BE2C (cell line): ENCODE measurements around the gene SUMF2.
"Not testable (repeated sequence)": the region's sequence is repeated elsewhere in the genome, so short reads cannot be mapped to it uniquely, and the experiment has no call there.

ENCODE experiments used
- DNase-seq: peaks from one replicate; pipeline ENCODE4 v3.0.0-alpha.2; 2020
- H3K27me3 ChIP-seq: fragments of 250-450 bp; sonication (Bioruptor Pico); 2 replicates; pipeline ENCODE4 v1.5.1; 2020; ENCODE audit warnings: mild to moderate bottlenecking
- H3K36me3 ChIP-seq: fragments of 250-450 bp; sonication (Bioruptor Pico); 2 replicates; pipeline ENCODE4 v1.5.1; 2020; ENCODE audit warnings: mild to moderate bottlenecking
- H3K4me1 ChIP-seq: fragments of 250-450 bp; sonication (Bioruptor Pico); 2 replicates; pipeline ENCODE4 v1.5.1; 2020
- H3K4me3 ChIP-seq: 2 replicates; pipeline ENCODE4 v1.5.1; 2011; ENCODE audit warnings: low read depth, low read length
- H3K9me3 ChIP-seq: fragments of 250-450 bp; sonication (Bioruptor Pico); 2 replicates; pipeline ENCODE4 v1.5.1; 2020
- CTCF ChIP-seq: IDR thresholded peaks from 2 replicates; pipeline ENCODE4 v1.5.1; 2012; ENCODE audit warnings: mild to moderate bottlenecking, low read depth, low read length

SUMF2 gene

GRCh38 chr7:56091591-56091990, 27.5 kb downstream of the SUMF2 start:
- no peak for TF ChIP-seq CTCF
- Histone ChIP-seq H3K36me3 (0 out of 2 replicates have a peak, but pooled peaks cover 2% of the 10 kb centered on the region), H3K4me1 (no peaks in the 10 kb centered on the region; the same call in 1 of the 2 replicates), H3K4me3 (no peak overlapping the region), H3K9me3 (no peaks in the 10 kb centered on the region), H3K27me3 (no peaks in the 10 kb centered on the region)
- no peak for DNase-seq

- H3K9me3 ChIP-seq, DNase-seq, H3K4me3 ChIP-seq, H3K4me1 ChIP-seq, H3K27me3 ChIP-seq, H3K36me3 ChIP-seq: not testable (repeated sequence)
Measured at GRCh38 chr7:56092388-56092787, 28.3 kb downstream of the SUMF2 start.

GRCh38 chr7:56092789-56093531, 28.9 kb downstream of the SUMF2 start, which contains the start of gene PHKG1:
Gene PHKG1, minus strand, starts transcription at chr7:56092952. Its CDS starts 4,011 bp downstream, at chr7:56088941.
- peak; percentile 76 for DNase-seq
- H3K9me3 ChIP-seq: no peaks in the 10 kb centered on the region
- no peaks in the 10 kb centered on the region; the same call in 1 of the 2 replicates for H3K4me1 ChIP-seq
- TF ChIP-seq CTCF: peak; percentile 60
- no peaks in the 10 kb centered on the region for H3K36me3 ChIP-seq
- no peaks in the 10 kb centered on the region for H3K27me3 ChIP-seq
- no peak within 1 kb of the TSS for H3K4me3 ChIP-seq

DNA sequence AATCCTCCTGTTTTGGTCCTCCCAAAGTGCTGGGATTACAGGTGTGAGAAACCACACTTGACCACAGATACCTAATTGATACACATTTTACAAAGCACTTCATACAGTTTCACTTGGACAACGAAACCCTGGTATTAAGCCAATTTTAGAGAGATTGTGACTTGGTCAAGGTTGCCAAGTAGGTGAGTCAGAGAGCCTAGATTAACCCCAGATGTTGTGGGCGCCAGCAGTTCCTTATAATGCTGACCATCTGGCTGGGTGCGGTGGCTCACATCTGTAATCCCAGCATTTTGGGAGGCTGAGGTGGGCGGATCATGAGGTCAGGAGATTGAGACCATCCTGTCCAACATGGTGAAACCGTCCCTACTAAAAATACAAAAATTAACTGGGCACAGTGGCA, 33.6 kb downstream of the SUMF2 start:
- no peak for TF ChIP-seq CTCF
- Histone ChIP-seq H3K4me3 (no peak overlapping the region), H3K9me3 (no peaks in the 10 kb centered on the region), H3K36me3 (peaks cover 36% of the 10 kb centered on the region), H3K27me3 (no peaks in the 10 kb centered on the region), H3K4me1 (no peaks in the 10 kb centered on the region; the same call in 1 of the 2 replicates)
- DNase-seq: peak; percentile 16

- not testable (repeated sequence) for DNase-seq, H3K27me3 ChIP-seq, H3K4me3 ChIP-seq, H3K4me1 ChIP-seq, H3K9me3 ChIP-seq
- H3K36me3 ChIP-seq: peaks cover 43% of the 10 kb centered on the region
Measured at GRCh38 chr7:56098187-56099008, 34.3 kb downstream of the SUMF2 start.

DNA sequence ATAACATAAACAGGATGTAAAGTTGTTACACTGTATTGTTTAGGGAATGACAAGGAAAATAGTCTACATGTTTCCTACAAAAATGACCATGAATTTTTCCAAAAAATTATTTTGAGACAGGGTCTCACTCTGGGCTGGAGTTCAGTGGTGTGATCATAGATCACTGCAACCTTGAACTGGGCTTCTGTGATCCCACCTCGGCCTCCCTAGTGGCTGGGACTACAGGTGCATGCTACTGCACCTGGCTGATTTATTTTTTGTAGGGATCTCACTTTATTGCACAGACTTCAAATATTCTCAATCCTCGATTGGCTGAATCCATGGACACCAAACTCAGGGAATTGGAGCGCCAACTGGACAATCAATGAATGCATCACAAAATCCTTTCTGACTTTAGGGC, 35.6 kb downstream of the SUMF2 start:
- Histone ChIP-seq H3K36me3 (peaks cover 52% of the 10 kb centered on the region), H3K9me3 (no peaks in the 10 kb centered on the region), H3K4me3 (no peak overlapping the region), H3K27me3 (no peaks in the 10 kb centered on the region), H3K4me1 (no peaks in the 10 kb centered on the region)
- DNase-seq: no peak
- no peak for TF ChIP-seq CTCF

DNA sequence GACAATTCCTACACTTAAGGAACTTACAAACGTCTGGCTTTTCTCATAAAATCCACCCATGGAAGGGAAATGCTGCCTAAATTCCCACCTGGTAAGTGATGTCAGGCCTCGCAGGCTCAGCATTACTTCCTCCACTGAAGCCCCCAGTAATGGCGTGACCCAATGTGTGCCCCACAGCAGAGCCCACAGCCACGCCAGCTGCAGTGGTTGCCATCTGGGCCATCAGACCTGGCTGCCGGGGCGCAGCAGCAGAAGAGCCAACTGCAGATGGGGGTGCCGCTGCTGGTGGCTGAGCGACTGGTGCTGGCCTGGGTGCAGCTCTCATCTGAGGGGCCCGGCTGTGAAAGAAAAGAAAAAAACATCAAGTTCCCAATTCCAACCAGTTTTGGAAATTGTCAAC, 40.1 kb downstream of the SUMF2 start:
- not testable (repeated sequence) for DNase-seq, H3K4me3 ChIP-seq, H3K27me3 ChIP-seq, H3K9me3 ChIP-seq, H3K4me1 ChIP-seq
- peaks cover 54% of the 10 kb centered on the region for H3K36me3 ChIP-seq
